Psoas muscle (tissue), 8 donors: ENCODE results near the gene HMGN2. TPM values are rescaled to one million over a fixed set of nuclear protein-coding genes. Genes with fewer than 3 reads are reported as not detected.
"Not testable (repeated sequence)": the region's sequence is repeated elsewhere in the genome, so short reads cannot be mapped to it uniquely, and the experiment has no call there.

Experiments
- ATAC-seq, 4 donors: fragments of 200-7000 bp; cut with Tn5 transposase; one replicate each; pipeline ENCODE4 v1.9.1; 2020; ENCODE audit warnings: moderate library complexity in 3 of 4, mild to moderate bottlenecking in 2 of 4
- DNase-seq, 2 donors: peaks; one replicate each; pipeline ENCODE4 v3.0.0-alpha.2; 2020
- H3K27ac ChIP-seq: fragments of 200-600 bp; one replicate; pipeline ENCODE4 v1.8.0; 2022
- H3K27me3 ChIP-seq, 3 donors: fragments of 200-600 bp in 1 of 3; one replicate each; pipeline versions ENCODE4 v1.6.1 to v1.8.0; 2013 to 2022; ENCODE audit warnings: low read length in 2 of 3, mild to moderate bottlenecking in 2 of 3, moderate library complexity in 1 of 3; ENCODE audit not compliant: insufficient read depth in 3 of 3
- H3K36me3 ChIP-seq, 2 donors: fragments of 200-600 bp in 1 of 2; one replicate each; pipeline versions ENCODE4 v1.6.1 to v1.8.0; 2013 to 2022; ENCODE audit warnings: low read depth in 1 of 2, mild to moderate bottlenecking in 1 of 2, moderate library complexity in 1 of 2; ENCODE audit not compliant: insufficient read depth in 1 of 2
- H3K4me1 ChIP-seq: fragments of 200-600 bp; one replicate; pipeline ENCODE4 v1.8.0; 2022
- H3K4me3 ChIP-seq: fragments of 200-600 bp; one replicate; pipeline ENCODE4 v1.8.0; 2022; ENCODE audit warnings: mild to moderate bottlenecking
- H3K9me3 ChIP-seq: fragments of 200-600 bp; one replicate; pipeline ENCODE4 v1.8.0; 2022
- CTCF ChIP-seq: fragments of 200-600 bp; IDR thresholded peaks from one replicate; pipeline ENCODE4 v1.8.0; 2022; ENCODE audit warnings: antibody characterized with exemption
- WGBS, 3 donors: extraction: QIAGEN DNeasy Blood & Tissue Kit; methylation state at CpG; one replicate each; pipeline versions ENCODE4 v1.1.6 to v1.1.7; 2013; 5-methylcytosine and 5-hydroxymethylcytosine counted together
- intact Hi-C, 2 donors: fragments of 100-400 bp; cut with DNase I; formaldehyde crosslinking; loops; one replicate each; pipeline versions ENCODE4 v1.11.0 to v1.14.2; 2022
- polyA plus RNA-seq, 3 donors: library from polyadenylated mRNA; stranded (reverse); fragments of 200-250 nt; gene quantifications; one replicate each; pipeline ENCODE4 v1.2.3, GENCODE V29; 2013
- total RNA-seq, 4 donors: library from RNA; stranded (reverse); fragmentation: NEBNext Ultra II Directional in 2 of 4; extraction: Animal tissue kit (Norgen Biotek cat#: 25700) in 2 of 4; gene quantifications; one replicate each; pipeline versions ENCODE4 v1.2.1 to v1.2.4, GENCODE V29; 2021 to 2023
- donor health status: healthy with polysubstance abuse.
- donor health status: DM: no; HTN: no; CAD: no; lungs with moderate emphysema.
- donor health status: Bipolar disorder and iron deficiency.
- donor health status: healthy.
- donor health status: DM: yes; HTN: yes; CAD: no.
- donor health status: DM: no; HTN: no; CAD: no.
- donor health status: DM: no; HTN: no; CAD: no.
- donor health status: DM: yes; HTN: yes; CAD: no.

Gene HMGN2
- total and polyA plus RNA-seq, 7 donors: 95.4 to 157 (median 128) TPM

GRCh38 chr1:26496861-26497260 is 24.6 kb downstream of the HMGN2 start:
- ATAC-seq (no peak), DNase-seq (no peak)
- H3K36me3 ChIP-seq: no peaks in the 10 kb centered on the region
- H3K27ac ChIP-seq: no peak overlapping the region
- H3K4me1 ChIP-seq: no peaks in the 10 kb centered on the region
- intact Hi-C loops: loop anchor here in 1 of 2 donors (10.0 kb wide), 1 partner anchor 298 kb away; no protein-coding TSS in a partner anchor
- H3K4me3 ChIP-seq: no peak overlapping the region
- H3K9me3 ChIP-seq: no peaks in the 10 kb centered on the region
- 32 to 66% (median 45%) methylated on average over 4 of the region's 4 CpGs for WGBS, 3 donors
- H3K27me3 ChIP-seq: no peaks in the 10 kb centered on the region
- TF ChIP-seq CTCF: no peak

GRCh38 chr1:26498894-26499293 is 26.7 kb downstream of the HMGN2 start:
- H3K4me3 ChIP-seq: no peak overlapping the region
- H3K4me1 ChIP-seq: no peaks in the 10 kb centered on the region
- intact Hi-C loops: loop anchor here in 1 of 2 donors (10.0 kb wide), 1 partner anchor 296 kb away; no protein-coding TSS in a partner anchor
- TF ChIP-seq CTCF: no peak
- H3K9me3 ChIP-seq: no peaks in the 10 kb centered on the region
- H3K27ac ChIP-seq: no peak overlapping the region
- DNase-seq (no peak), ATAC-seq (no peak)
- H3K36me3 ChIP-seq: no peaks in the 10 kb centered on the region
- no peaks in the 10 kb centered on the region for H3K27me3 ChIP-seq
- 91 to 97% (median 93%) methylated on average over 7 of the region's 7 CpGs for WGBS, 3 donors

- no peak for TF ChIP-seq CTCF
- intact Hi-C loops: no loop called here
- no peaks in the 10 kb centered on the region for H3K4me1 ChIP-seq
- peak overlapping the region; percentile 70 for H3K27ac ChIP-seq
- no peaks in the 10 kb centered on the region for H3K9me3 ChIP-seq
- peak overlapping the region; percentile 70 for H3K4me3 ChIP-seq
- ATAC-seq (peak; percentile 83 to 92 (median 88)), DNase-seq (peak; percentile 90 to 92)
- no peaks in the 10 kb centered on the region for H3K27me3 ChIP-seq
- 0 to 1% (median 1%) methylated on average over 45 to 74 of the region's 74 CpGs for WGBS, 3 donors
- no peaks in the 10 kb centered on the region for H3K36me3 ChIP-seq
These were observed 28.4 kb downstream of the HMGN2 start for GRCh38 chr1:26500488-26501175.

GRCh38 chr1:26510711-26511110 is 38.5 kb downstream of the HMGN2 start:
- H3K36me3 ChIP-seq, H3K4me3 ChIP-seq, ATAC-seq, H3K9me3 ChIP-seq, intact Hi-C loops, H3K4me1 ChIP-seq, H3K27ac ChIP-seq, DNase-seq, H3K27me3 ChIP-seq: not testable (repeated sequence)
- WGBS, 3 donors: 65 to 71% (median 69%) methylated on average over 2 of the region's 2 CpGs

GRCh38 chr1:26515836-26516235 is 43.6 kb downstream of the HMGN2 start:
- H3K4me3 ChIP-seq, DNase-seq, H3K9me3 ChIP-seq, H3K27ac ChIP-seq, H3K4me1 ChIP-seq, ATAC-seq, H3K27me3 ChIP-seq, intact Hi-C loops, H3K36me3 ChIP-seq: not testable (repeated sequence)
- 80 to 91% (median 82%) methylated on average over 4 of the region's 4 CpGs for WGBS, 3 donors
